Smooth muscle cell (in vitro differentiated cells): ENCODE results near the gene ROS1. TPM values are rescaled to one million over a fixed set of nuclear protein-coding genes. Genes with fewer than 3 reads are reported as not detected.

Experiments
- DNase-seq: peaks from one replicate; lab custom pipeline; 2025; ENCODE audit not compliant: unreplicated experiment; lab: John Stamatoyannopoulos, UW
- H2AFZ ChIP-seq: fragments of 200-600 bp; sonication (generic); 2 replicates; pipeline ENCODE4 v1.6.0; 2016; ENCODE audit warnings: antibody characterized with exemption, low read depth, mild to moderate bottlenecking
- H3F3A ChIP-seq: fragments of 200-600 bp; sonication (generic); 2 replicates; pipeline ENCODE4 v1.6.0; 2017; ENCODE audit warnings: antibody characterized with exemption, low read depth
- H3K27ac ChIP-seq: fragments of 200-600 bp; sonication (generic); 2 replicates; pipeline ENCODE4 v1.5.1; 2016; ENCODE audit warnings: low read depth, mild to moderate bottlenecking
- H3K27me3 ChIP-seq: fragments of 200-600 bp; sonication (generic); 2 replicates; pipeline ENCODE4 v1.6.1; 2016; ENCODE audit warnings: low read depth, mild to moderate bottlenecking
- H3K36me3 ChIP-seq: fragments of 200-600 bp; sonication (generic); 2 replicates; pipeline ENCODE4 v1.5.1; 2016; ENCODE audit warnings: low read depth
- H3K4me1 ChIP-seq: fragments of 200-600 bp; sonication (generic); 2 replicates; pipeline ENCODE4 v1.5.1; 2016; ENCODE audit warnings: low read depth
- H3K4me2 ChIP-seq: fragments of 200-600 bp; sonication (generic); 2 replicates; pipeline ENCODE4 v1.6.0; 2016; ENCODE audit warnings: mild to moderate bottlenecking
- H3K4me3 ChIP-seq: fragments of 200-600 bp; sonication (generic); 2 replicates; pipeline ENCODE4 v1.5.1; 2016; ENCODE audit warnings: mild to moderate bottlenecking
- H3K79me2 ChIP-seq: fragments of 200-600 bp; sonication (generic); 2 replicates; pipeline ENCODE4 v1.6.0; 2016; ENCODE audit warnings: low read depth, mild to moderate bottlenecking
- H3K9ac ChIP-seq: fragments of 200-600 bp; sonication (generic); 2 replicates; pipeline ENCODE4 v1.6.0; 2016; ENCODE audit warnings: low read depth
- H3K9me3 ChIP-seq: fragments of 200-600 bp; sonication (generic); replicated peaks from 2 replicates; pipeline ENCODE4 v1.5.1; 2016; ENCODE audit warnings: low read depth
- H4K20me1 ChIP-seq: fragments of 200-600 bp; sonication (generic); 2 replicates; pipeline ENCODE4 v1.6.0; 2016; ENCODE audit warnings: low read depth
- CTCF ChIP-seq: fragments of 200-600 bp; sonication (generic); IDR thresholded peaks from 2 replicates; pipeline ENCODE4 v1.5.1; 2017; ENCODE audit warnings: borderline replicate concordance, mild to moderate bottlenecking, antibody characterized with exemption; ENCODE audit not compliant: insufficient read depth, poor library complexity, severe bottlenecking
- WGBS: methylation state at CpG from one replicate; pipeline ENCODE4 v1.1.7; 2016; ENCODE audit warnings: low lambda C conversion rate; 5-methylcytosine and 5-hydroxymethylcytosine counted together
- polyA plus RNA-seq: library from polyadenylated mRNA; unstranded; fragments of >200 nt; fragmentation: Nextera tagmentation; extraction: Ambion mirVana; gene quantifications from 2 replicates; pipeline ENCODE4 v1.2.1, GENCODE V29; 2016
- total RNA-seq: library from RNA; depleted of rRNA; stranded (reverse); fragments of >200 nt; gene quantifications from 2 replicates; pipeline ENCODE4 v1.2.3, GENCODE V29; 2014

Gene ROS1
- total and polyA plus RNA-seq, 2 experiments from 2014 or later: 0.03 to 0.09 TPM

GRCh38 chr6:117306227-117306790 is 119.4 kb downstream of the ROS1 start:
- Histone ChIP-seq H3K27ac (no peak overlapping the region), H3K36me3 (no peaks in the 10 kb centered on the region), H3K9ac (no peak overlapping the region), H3F3A (no peaks in the 10 kb centered on the region), H3K4me2 (no peak overlapping the region), H4K20me1 (no peaks in the 10 kb centered on the region), H2AFZ (no peak overlapping the region), H3K4me1 (no peaks in the 10 kb centered on the region), H3K79me2 (no peaks in the 10 kb centered on the region), H3K27me3 (no peaks in the 10 kb centered on the region), H3K9me3 (no peaks in the 10 kb centered on the region), H3K4me3 (no peak overlapping the region)
- TF ChIP-seq CTCF: no peak
- no peak for DNase-seq
- WGBS: 78% methylated on average over 3 of the region's 3 CpGs

GRCh38 chr6:117304446-117304845 is 121.3 kb downstream of the ROS1 start:
- Histone ChIP-seq H3F3A (no peaks in the 10 kb centered on the region), H3K27ac (no peak overlapping the region), H3K79me2 (no peaks in the 10 kb centered on the region), H3K9ac (no peak overlapping the region), H3K27me3 (no peaks in the 10 kb centered on the region), H2AFZ (no peak overlapping the region), H3K36me3 (no peaks in the 10 kb centered on the region), H3K4me1 (no peaks in the 10 kb centered on the region), H4K20me1 (no peaks in the 10 kb centered on the region), H3K4me3 (no peak overlapping the region), H3K9me3 (no peaks in the 10 kb centered on the region), H3K4me2 (no peak overlapping the region)
- WGBS: 94% methylated on average over 2 of the region's 2 CpGs
- TF ChIP-seq CTCF: no peak
- DNase-seq: no peak

GRCh38 chr6:117303323-117303722 is 122.4 kb downstream of the ROS1 start:
- no peak overlapping the region for H3K27ac ChIP-seq
- no peaks in the 10 kb centered on the region for H3K36me3 ChIP-seq
- no peaks in the 10 kb centered on the region for H3K79me2 ChIP-seq
- no peak overlapping the region for H3K4me3 ChIP-seq
- no peak for DNase-seq
- no peak overlapping the region for H2AFZ ChIP-seq
- H3K4me1 ChIP-seq: no peaks in the 10 kb centered on the region
- no peak overlapping the region for H3K9ac ChIP-seq
- no peaks in the 10 kb centered on the region for H3F3A ChIP-seq
- H4K20me1 ChIP-seq: no peaks in the 10 kb centered on the region
- no peak overlapping the region for H3K4me2 ChIP-seq
- 71% methylated on average over 3 of the region's 3 CpGs for whole genome bisulfite sequencing
- no peak for TF ChIP-seq CTCF
- no peaks in the 10 kb centered on the region for H3K27me3 ChIP-seq
- no peaks in the 10 kb centered on the region for H3K9me3 ChIP-seq

GRCh38 chr6:117298941-117299340 is 126.8 kb downstream of the ROS1 start:
- Histone ChIP-seq H3K36me3 (no peaks in the 10 kb centered on the region), H3K9me3 (no peaks in the 10 kb centered on the region), H2AFZ (no peak overlapping the region), H3K79me2 (no peaks in the 10 kb centered on the region), H4K20me1 (no peaks in the 10 kb centered on the region), H3K4me1 (no peaks in the 10 kb centered on the region), H3K27me3 (no peaks in the 10 kb centered on the region), H3F3A (no peaks in the 10 kb centered on the region), H3K4me3 (no peak overlapping the region), H3K27ac (no peak overlapping the region), H3K9ac (no peak overlapping the region), H3K4me2 (no peak overlapping the region)
- no peak for DNase-seq
- no peak for TF ChIP-seq CTCF
- 90% methylated on average over 3 of the region's 3 CpGs for whole genome bisulfite sequencing
